Liver (tissue), 9 donors: ENCODE measurements around the gene EIF1B. TPM values are rescaled to one million over a fixed set of nuclear protein-coding genes. Genes with fewer than 3 reads are reported as not detected.

Source experiments
- DNase-seq: peaks from one replicate; pipeline ENCODE4 v3.0.0-alpha.2; 2017; ENCODE audit warnings: low spot score
- H3K27ac ChIP-seq, 2 donors: one replicate each; pipeline ENCODE4 v1.7.0; 2013; ENCODE audit warnings: inconsistent platforms in 2 of 2, low read length in 2 of 2, control low read depth in 1 of 2, low read depth in 1 of 2, mild to moderate bottlenecking in 1 of 2
- H3K27me3 ChIP-seq, 4 donors: one replicate each; pipeline versions ENCODE4 v1.6.1 to v1.7.0; 2013; ENCODE audit warnings: low read length in 3 of 4, inconsistent platforms in 1 of 4, mild to moderate bottlenecking in 1 of 4, moderate library complexity in 1 of 4; ENCODE audit not compliant: control insufficient read depth in 4 of 4, insufficient read depth in 4 of 4
- H3K36me3 ChIP-seq, 4 donors: one replicate each; pipeline versions ENCODE4 v1.6.1 to v1.7.0; 2013; ENCODE audit warnings: low read length in 3 of 4, mild to moderate bottlenecking in 3 of 4, low read depth in 1 of 4, moderate library complexity in 1 of 4; ENCODE audit not compliant: control insufficient read depth in 4 of 4, insufficient read depth in 3 of 4
- H3K4me1 ChIP-seq, 4 donors: one replicate each; pipeline versions ENCODE4 v1.6.1 to v1.7.0; 2013; ENCODE audit warnings: low read length in 3 of 4, mild to moderate bottlenecking in 3 of 4, moderate library complexity in 1 of 4; ENCODE audit not compliant: control insufficient read depth in 4 of 4, insufficient read depth in 4 of 4
- H3K4me3 ChIP-seq, 3 donors: one replicate each; pipeline versions ENCODE4 v1.6.1 to v1.7.0; 2013; ENCODE audit warnings: low read length in 3 of 3, control low read depth in 1 of 3, low read depth in 1 of 3, mild to moderate bottlenecking in 1 of 3
- H3K9ac ChIP-seq, 2 donors: one replicate each; pipeline ENCODE4 v1.7.0; 2013; ENCODE audit warnings: low read length in 2 of 2, mild to moderate bottlenecking in 2 of 2, moderate library complexity in 2 of 2, control low read depth in 1 of 2, low read depth in 1 of 2
- H3K9me3 ChIP-seq, 4 donors: one replicate each; pipeline versions ENCODE4 v1.6.1 to v1.7.0; 2013; ENCODE audit warnings: low read length in 3 of 4; ENCODE audit not compliant: control insufficient read depth in 4 of 4
- ATF3 ChIP-seq: IDR thresholded peaks from 2 replicates; pipeline ENCODE4 v1.6.1; 2016; ENCODE audit warnings: antibody characterized with exemption
- CTCF ChIP-seq: fragments of 150-350 bp; IDR thresholded peaks from 2 replicates; pipeline ENCODE4 v1.5.1; 2017; ENCODE audit warnings: improper control_type of control experiment, low read depth, low read length; ENCODE audit not compliant: missing input control
- EGR1 ChIP-seq, 2 donors: IDR thresholded peaks; 2 replicates each; pipeline ENCODE4 v1.6.1; 2016 to 2018; ENCODE audit warnings: antibody characterized with exemption in 2 of 2, low read depth in 2 of 2
- FOXA1 ChIP-seq: IDR thresholded peaks from 2 replicates; pipeline ENCODE4 v1.6.1; 2016; ENCODE audit warnings: antibody characterized with exemption
- FOXA2 ChIP-seq: IDR thresholded peaks from 2 replicates; pipeline ENCODE4 v1.6.1; 2016; ENCODE audit warnings: antibody characterized with exemption
- GABPA ChIP-seq, 2 donors: IDR thresholded peaks in 1 of 2; conservative IDR thresholded peaks in 1 of 2; 2 replicates each; pipeline ENCODE4 v1.6.1; 2016; ENCODE audit warnings: antibody characterized with exemption in 2 of 2, mild to moderate bottlenecking in 1 of 2, moderate library complexity in 1 of 2
- HNF4A ChIP-seq, 2 donors: conservative IDR thresholded peaks; 2 replicates each; pipeline ENCODE4 v1.6.1; 2016; ENCODE audit warnings: antibody characterized with exemption in 2 of 2, mild to moderate bottlenecking in 2 of 2
- HNF4G ChIP-seq: IDR thresholded peaks from 2 replicates; pipeline ENCODE4 v1.6.1; 2016; ENCODE audit warnings: antibody characterized with exemption
- JUND ChIP-seq, 2 donors: IDR thresholded peaks; 2 replicates each; pipeline ENCODE4 v1.6.1; 2016; ENCODE audit warnings: antibody characterized with exemption in 2 of 2
- MAX ChIP-seq: IDR thresholded peaks from 2 replicates; pipeline ENCODE4 v1.6.1; 2016; ENCODE audit warnings: antibody characterized with exemption
- NR2F2 ChIP-seq: IDR thresholded peaks from 2 replicates; pipeline ENCODE4 v1.6.1; 2016; ENCODE audit warnings: antibody characterized with exemption
- RAD21 ChIP-seq, 2 donors: IDR thresholded peaks; 2 replicates each; pipeline ENCODE4 v1.6.1; 2016; ENCODE audit warnings: antibody characterized with exemption in 2 of 2, mild to moderate bottlenecking in 2 of 2
- REST ChIP-seq: IDR thresholded peaks from 2 replicates; pipeline ENCODE4 v1.6.1; 2016; ENCODE audit warnings: antibody characterized with exemption, mild to moderate bottlenecking
- RXRA ChIP-seq, 2 donors: IDR thresholded peaks; 2 replicates each; pipeline ENCODE4 v1.6.1; 2017 to 2018; ENCODE audit warnings: antibody characterized with exemption in 2 of 2, mild to moderate bottlenecking in 1 of 2
- SP1 ChIP-seq: IDR thresholded peaks from 2 replicates; pipeline ENCODE4 v1.6.1; 2018; ENCODE audit warnings: antibody characterized with exemption, mild to moderate bottlenecking
- TAF1 ChIP-seq: conservative IDR thresholded peaks from 2 replicates; pipeline ENCODE4 v1.6.1; 2016; ENCODE audit warnings: antibody characterized with exemption, mild to moderate bottlenecking
- YY1 ChIP-seq: IDR thresholded peaks from 2 replicates; pipeline ENCODE4 v1.6.1; 2016; ENCODE audit warnings: antibody characterized with exemption, mild to moderate bottlenecking
- ZBTB33 ChIP-seq: IDR thresholded peaks from 2 replicates; pipeline ENCODE4 v1.6.1; 2016; ENCODE audit warnings: antibody characterized with exemption
- WGBS: extraction: QIAGEN DNeasy Blood & Tissue Kit; methylation state at CpG from one replicate; pipeline ENCODE4 v1.1.7; 2013; 5-methylcytosine and 5-hydroxymethylcytosine counted together
- polyA plus RNA-seq, 2 donors: library from polyadenylated mRNA; stranded (reverse) in 1 of 2; unstranded in 1 of 2; fragments of 200-250 nt in 1 of 2; fragments of >200 nt in 1 of 2; fragmentation: Nextera tagmentation in 1 of 2; extraction: Ambion mirVana in 1 of 2; gene quantifications; one replicate each; pipeline versions ENCODE4 v1.2.1 to v1.2.3, GENCODE V29; 2013 to 2015
- total RNA-seq, 2 donors: library from RNA; depleted of rRNA; stranded (reverse); fragments of >200 nt; gene quantifications; one replicate each; pipeline ENCODE4 v1.2.3, GENCODE V29; 2014
- donor health status: healthy.
- donor health status: healthy.
- donor health status: healthy.
- donor health status: healthy.
- donor health status: healthy.

Gene EIF1B
- total and polyA plus RNA-seq, 4 donors = 10.9 to 33.8 (median 27.8) TPM

- Histone ChIP-seq H3K27ac (no peak overlapping the region), H3K9me3 (no peaks in the 10 kb centered on the region), H3K4me3 (no peak overlapping the region), H3K36me3 (peaks cover 0 to 12% (median 8%) of the 10 kb centered on the region in 4 donors), H3K4me1 (peaks cover 0 to 21% (median 6%) of the 10 kb centered on the region in 4 donors), H3K27me3 (no peaks in the 10 kb centered on the region), H3K9ac (no peak overlapping the region)
- DNase-seq = no peak
- TF ChIP-seq ATF3 = no peak
- no peak for TF ChIP-seq SP1
- no peak for TF ChIP-seq CTCF
- TF ChIP-seq TAF1 = no peak
- no peak for TF ChIP-seq HNF4A (conservative IDR thresholded peaks at IDR 0.05)
- TF ChIP-seq RXRA (IDR thresholded peaks at IDR 0.05) = no peak
- no peak for TF ChIP-seq FOXA1
- TF ChIP-seq REST = no peak
- TF ChIP-seq FOXA2 = no peak
- TF ChIP-seq GABPA (IDR thresholded peaks at IDR 0.05 in 1 of 2, conservative IDR thresholded peaks at IDR 0.05 in 1 of 2) = no peak
- no peak for TF ChIP-seq HNF4G
- TF ChIP-seq EGR1 (IDR thresholded peaks at IDR 0.05; ENCODE audit: low read depth in 2 of 2) = no peak
- TF ChIP-seq JUND (IDR thresholded peaks at IDR 0.05) = no peak
- no peak for TF ChIP-seq RAD21 (IDR thresholded peaks at IDR 0.05)
- TF ChIP-seq NR2F2 = no peak
- no peak for TF ChIP-seq YY1
- TF ChIP-seq MAX = no peak
These were observed 47.2 kb upstream of the EIF1B start for GRCh38 chr3:40262331-40262730.

GRCh38 chr3:40264451-40264850 lies 45.1 kb upstream of the EIF1B start:
- no peaks in the 10 kb centered on the region for H3K27me3 ChIP-seq
- no peaks in the 10 kb centered on the region for H3K36me3 ChIP-seq
- no peak overlapping the region for H3K9ac ChIP-seq
- no peak for DNase-seq
- no peak overlapping the region for H3K4me3 ChIP-seq
- no peaks in the 10 kb centered on the region for H3K9me3 ChIP-seq
- no peak overlapping the region for H3K27ac ChIP-seq
- H3K4me1 ChIP-seq = peaks cover 0 to 39% (median 15%) of the 10 kb centered on the region in 4 donors
- TF ChIP-seq TAF1 (no peak), GABPA (IDR thresholded peaks at IDR 0.05 in 1 of 2, conservative IDR thresholded peaks at IDR 0.05 in 1 of 2) (no peak), NR2F2 (no peak), SP1 (no peak), JUND (IDR thresholded peaks at IDR 0.05) (no peak), REST (no peak), YY1 (no peak), RAD21 (IDR thresholded peaks at IDR 0.05) (no peak), ZBTB33 (no peak), CTCF (no peak), FOXA1 (no peak), EGR1 (IDR thresholded peaks at IDR 0.05; ENCODE audit: low read depth in 2 of 2) (no peak), RXRA (IDR thresholded peaks at IDR 0.05) (no peak)
- WGBS = 85% methylated on average over 1 of the region's 1 CpG
